ENCODE measurements around the gene GPR153.

GRCh38 chr1:6269296-6269695, 8.4 kb upstream of the GPR153 start:
- TF ChIP-seq, protein P1, sequence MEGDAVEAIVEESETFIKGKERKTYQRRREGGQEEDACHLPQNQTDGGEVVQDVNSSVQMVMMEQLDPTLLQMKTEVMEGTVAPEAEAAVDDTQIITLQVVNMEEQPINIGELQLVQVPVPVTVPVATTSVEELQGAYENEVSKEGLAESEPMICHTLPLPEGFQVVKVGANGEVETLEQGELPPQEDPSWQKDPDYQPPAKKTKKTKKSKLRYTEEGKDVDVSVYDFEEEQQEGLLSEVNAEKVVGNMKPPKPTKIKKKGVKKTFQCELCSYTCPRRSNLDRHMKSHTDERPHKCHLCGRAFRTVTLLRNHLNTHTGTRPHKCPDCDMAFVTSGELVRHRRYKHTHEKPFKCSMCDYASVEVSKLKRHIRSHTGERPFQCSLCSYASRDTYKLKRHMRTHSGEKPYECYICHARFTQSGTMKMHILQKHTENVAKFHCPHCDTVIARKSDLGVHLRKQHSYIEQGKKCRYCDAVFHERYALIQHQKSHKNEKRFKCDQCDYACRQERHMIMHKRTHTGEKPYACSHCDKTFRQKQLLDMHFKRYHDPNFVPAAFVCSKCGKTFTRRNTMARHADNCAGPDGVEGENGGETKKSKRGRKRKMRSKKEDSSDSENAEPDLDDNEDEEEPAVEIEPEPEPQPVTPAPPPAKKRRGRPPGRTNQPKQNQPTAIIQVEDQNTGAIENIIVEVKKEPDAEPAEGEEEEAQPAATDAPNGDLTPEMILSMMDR (IDR thresholded peaks at IDR 0.05) = no peak
- TF ChIP-seq POLR2A (IDR thresholded peaks at IDR 0.05) = no peak

Measured in suprapubic skin (tissue), 3 donors.